Suprapubic skin (tissue), 4 donors: ENCODE data around the gene SLC45A3.

ENCODE experiments used
- POLR2A ChIP-seq, 2 donors: fragments of 450-650 bp; IDR thresholded peaks; one replicate each; pipeline ENCODE4 v1.6.1; 2017; ENCODE audit warnings: antibody characterized with exemption in 2 of 2, mild to moderate bottlenecking in 2 of 2, moderate library complexity in 2 of 2
- POLR2AphosphoS5 ChIP-seq, 3 donors: sonication (generic); formaldehyde crosslinking; IDR thresholded peaks; one replicate each; pipeline ENCODE4 v1.6.1; 2017; ENCODE audit warnings: antibody characterized with exemption in 3 of 3
- TF ChIP-seq, protein P1 (sequence below), 2 donors: fragments of 200-600 bp in 1 of 2; fragments of 450-650 bp in 1 of 2; sonication (generic) in 1 of 2; IDR thresholded peaks; one replicate each; pipeline ENCODE4 v1.5.1; 2016 to 2019; ENCODE audit warnings: antibody characterized with exemption in 2 of 2, mild to moderate bottlenecking in 1 of 2, moderate library complexity in 1 of 2

DNA sequence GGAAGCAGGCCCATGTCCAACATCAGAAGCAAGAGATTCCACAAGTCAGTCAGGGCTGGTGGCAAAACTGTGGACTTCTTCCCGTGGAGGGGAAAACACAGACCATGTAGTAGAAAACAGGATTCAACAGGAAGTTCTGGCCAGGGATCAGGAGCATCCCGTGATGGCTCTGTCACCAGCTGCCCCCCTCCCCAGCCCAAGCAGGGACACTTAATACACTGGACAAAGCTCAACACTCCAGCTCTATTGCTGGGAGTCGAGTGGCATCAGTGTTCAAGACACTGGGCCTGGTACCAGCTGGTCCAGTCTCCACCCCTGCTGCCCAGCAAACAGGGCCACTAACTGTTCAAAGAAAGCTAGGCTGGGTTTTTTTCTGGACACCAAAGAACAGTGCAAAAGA is 3.7 kb downstream of the SLC45A3 start:
- TF ChIP-seq, protein P1, sequence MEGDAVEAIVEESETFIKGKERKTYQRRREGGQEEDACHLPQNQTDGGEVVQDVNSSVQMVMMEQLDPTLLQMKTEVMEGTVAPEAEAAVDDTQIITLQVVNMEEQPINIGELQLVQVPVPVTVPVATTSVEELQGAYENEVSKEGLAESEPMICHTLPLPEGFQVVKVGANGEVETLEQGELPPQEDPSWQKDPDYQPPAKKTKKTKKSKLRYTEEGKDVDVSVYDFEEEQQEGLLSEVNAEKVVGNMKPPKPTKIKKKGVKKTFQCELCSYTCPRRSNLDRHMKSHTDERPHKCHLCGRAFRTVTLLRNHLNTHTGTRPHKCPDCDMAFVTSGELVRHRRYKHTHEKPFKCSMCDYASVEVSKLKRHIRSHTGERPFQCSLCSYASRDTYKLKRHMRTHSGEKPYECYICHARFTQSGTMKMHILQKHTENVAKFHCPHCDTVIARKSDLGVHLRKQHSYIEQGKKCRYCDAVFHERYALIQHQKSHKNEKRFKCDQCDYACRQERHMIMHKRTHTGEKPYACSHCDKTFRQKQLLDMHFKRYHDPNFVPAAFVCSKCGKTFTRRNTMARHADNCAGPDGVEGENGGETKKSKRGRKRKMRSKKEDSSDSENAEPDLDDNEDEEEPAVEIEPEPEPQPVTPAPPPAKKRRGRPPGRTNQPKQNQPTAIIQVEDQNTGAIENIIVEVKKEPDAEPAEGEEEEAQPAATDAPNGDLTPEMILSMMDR (IDR thresholded peaks at IDR 0.05): no peak
- TF ChIP-seq POLR2AphosphoS5 (IDR thresholded peaks at IDR 0.05) (no peak), POLR2A (IDR thresholded peaks at IDR 0.05) (no peak)
